Liver (tissue), 9 donors: ENCODE measurements around the gene NCK2. TPM values are rescaled to one million over a fixed set of nuclear protein-coding genes. Genes with fewer than 3 reads are reported as not detected.

Source experiments
- DNase-seq: peaks from one replicate; pipeline ENCODE4 v3.0.0-alpha.2; 2017; ENCODE audit warnings: low spot score
- H3K27ac ChIP-seq, 2 donors: one replicate each; pipeline ENCODE4 v1.7.0; 2013; ENCODE audit warnings: inconsistent platforms in 2 of 2, low read length in 2 of 2, control low read depth in 1 of 2, low read depth in 1 of 2, mild to moderate bottlenecking in 1 of 2
- H3K27me3 ChIP-seq, 4 donors: one replicate each; pipeline versions ENCODE4 v1.6.1 to v1.7.0; 2013; ENCODE audit warnings: low read length in 3 of 4, inconsistent platforms in 1 of 4, mild to moderate bottlenecking in 1 of 4, moderate library complexity in 1 of 4; ENCODE audit not compliant: control insufficient read depth in 4 of 4, insufficient read depth in 4 of 4
- H3K36me3 ChIP-seq, 4 donors: one replicate each; pipeline versions ENCODE4 v1.6.1 to v1.7.0; 2013; ENCODE audit warnings: low read length in 3 of 4, mild to moderate bottlenecking in 3 of 4, low read depth in 1 of 4, moderate library complexity in 1 of 4; ENCODE audit not compliant: control insufficient read depth in 4 of 4, insufficient read depth in 3 of 4
- H3K4me1 ChIP-seq, 4 donors: one replicate each; pipeline versions ENCODE4 v1.6.1 to v1.7.0; 2013; ENCODE audit warnings: low read length in 3 of 4, mild to moderate bottlenecking in 3 of 4, moderate library complexity in 1 of 4; ENCODE audit not compliant: control insufficient read depth in 4 of 4, insufficient read depth in 4 of 4
- H3K4me3 ChIP-seq, 3 donors: one replicate each; pipeline versions ENCODE4 v1.6.1 to v1.7.0; 2013; ENCODE audit warnings: low read length in 3 of 3, control low read depth in 1 of 3, low read depth in 1 of 3, mild to moderate bottlenecking in 1 of 3
- H3K9ac ChIP-seq, 2 donors: one replicate each; pipeline ENCODE4 v1.7.0; 2013; ENCODE audit warnings: low read length in 2 of 2, mild to moderate bottlenecking in 2 of 2, moderate library complexity in 2 of 2, control low read depth in 1 of 2, low read depth in 1 of 2
- H3K9me3 ChIP-seq, 4 donors: one replicate each; pipeline versions ENCODE4 v1.6.1 to v1.7.0; 2013; ENCODE audit warnings: low read length in 3 of 4; ENCODE audit not compliant: control insufficient read depth in 4 of 4
- CTCF ChIP-seq: fragments of 150-350 bp; IDR thresholded peaks from 2 replicates; pipeline ENCODE4 v1.5.1; 2017; ENCODE audit warnings: improper control_type of control experiment, low read depth, low read length; ENCODE audit not compliant: missing input control
- EGR1 ChIP-seq, 2 donors: IDR thresholded peaks; 2 replicates each; pipeline ENCODE4 v1.6.1; 2016 to 2018; ENCODE audit warnings: antibody characterized with exemption in 2 of 2, low read depth in 2 of 2
- GABPA ChIP-seq, 2 donors: IDR thresholded peaks in 1 of 2; conservative IDR thresholded peaks in 1 of 2; 2 replicates each; pipeline ENCODE4 v1.6.1; 2016; ENCODE audit warnings: antibody characterized with exemption in 2 of 2, mild to moderate bottlenecking in 1 of 2, moderate library complexity in 1 of 2
- HNF4A ChIP-seq, 2 donors: conservative IDR thresholded peaks; 2 replicates each; pipeline ENCODE4 v1.6.1; 2016; ENCODE audit warnings: antibody characterized with exemption in 2 of 2, mild to moderate bottlenecking in 2 of 2
- HNF4G ChIP-seq: IDR thresholded peaks from 2 replicates; pipeline ENCODE4 v1.6.1; 2016; ENCODE audit warnings: antibody characterized with exemption
- JUND ChIP-seq, 2 donors: IDR thresholded peaks; 2 replicates each; pipeline ENCODE4 v1.6.1; 2016; ENCODE audit warnings: antibody characterized with exemption in 2 of 2
- NR2F2 ChIP-seq: IDR thresholded peaks from 2 replicates; pipeline ENCODE4 v1.6.1; 2016; ENCODE audit warnings: antibody characterized with exemption
- RAD21 ChIP-seq, 2 donors: IDR thresholded peaks; 2 replicates each; pipeline ENCODE4 v1.6.1; 2016; ENCODE audit warnings: antibody characterized with exemption in 2 of 2, mild to moderate bottlenecking in 2 of 2
- SP1 ChIP-seq: IDR thresholded peaks from 2 replicates; pipeline ENCODE4 v1.6.1; 2018; ENCODE audit warnings: antibody characterized with exemption, mild to moderate bottlenecking
- YY1 ChIP-seq: IDR thresholded peaks from 2 replicates; pipeline ENCODE4 v1.6.1; 2016; ENCODE audit warnings: antibody characterized with exemption, mild to moderate bottlenecking
- WGBS: extraction: QIAGEN DNeasy Blood & Tissue Kit; methylation state at CpG from one replicate; pipeline ENCODE4 v1.1.7; 2013; 5-methylcytosine and 5-hydroxymethylcytosine counted together
- polyA plus RNA-seq, 2 donors: library from polyadenylated mRNA; stranded (reverse) in 1 of 2; unstranded in 1 of 2; fragments of 200-250 nt in 1 of 2; fragments of >200 nt in 1 of 2; fragmentation: Nextera tagmentation in 1 of 2; extraction: Ambion mirVana in 1 of 2; gene quantifications; one replicate each; pipeline versions ENCODE4 v1.2.1 to v1.2.3, GENCODE V29; 2013 to 2015
- total RNA-seq, 2 donors: library from RNA; depleted of rRNA; stranded (reverse); fragments of >200 nt; gene quantifications; one replicate each; pipeline ENCODE4 v1.2.3, GENCODE V29; 2014
- TF ChIP-seq, protein P1 (sequence below): IDR thresholded peaks from 2 replicates; pipeline ENCODE4 v1.6.1; 2016; ENCODE audit warnings: antibody characterized with exemption, mild to moderate bottlenecking
- donor health status: healthy.
- donor health status: healthy.
- donor health status: healthy.
- donor health status: healthy.
- donor health status: healthy.

Gene NCK2
- total and polyA plus RNA-seq, 4 donors: 3.4 to 15.0 (median 10.7) TPM

DNA sequence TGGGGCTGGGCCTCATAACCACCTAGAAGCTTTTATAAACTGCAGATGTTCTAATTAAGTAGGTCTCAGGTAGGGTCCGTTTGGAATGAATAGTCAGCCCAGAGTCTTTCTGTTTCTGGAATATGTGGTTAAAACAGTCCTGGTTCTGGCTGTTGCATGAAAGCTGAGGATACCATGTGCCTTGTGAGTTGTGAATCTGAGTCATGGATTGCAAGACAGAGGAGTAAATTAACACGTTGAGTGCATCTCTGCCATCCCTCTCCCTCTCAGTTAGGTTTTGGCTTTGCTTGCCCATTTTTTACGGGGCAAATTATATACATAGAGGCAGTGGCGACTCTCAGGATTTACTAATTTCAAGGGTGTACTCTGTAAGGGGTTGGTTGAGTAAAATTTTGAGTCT lies 59.1 kb downstream of the NCK2 start:
- no peak for DNase-seq
- H3K4me3 ChIP-seq: no peak overlapping the region
- WGBS: 80% methylated on average over 4 of the region's 4 CpGs
- peaks cover 0 to 2% (median 0%) of the 10 kb centered on the region in 4 donors for H3K36me3 ChIP-seq
- TF ChIP-seq HNF4G (no peak), EGR1 (IDR thresholded peaks at IDR 0.05; ENCODE audit: low read depth in 2 of 2) (no peak), HNF4A (conservative IDR thresholded peaks at IDR 0.05) (no peak), YY1 (no peak), CTCF (no peak), JUND (IDR thresholded peaks at IDR 0.05) (no peak)
- H3K4me1 ChIP-seq: peaks cover 0 to 15% (median 5%) of the 10 kb centered on the region in 4 donors
- H3K9me3 ChIP-seq: no peaks in the 10 kb centered on the region
- H3K9ac ChIP-seq: no peak overlapping the region
- H3K27ac ChIP-seq: no peak overlapping the region
- H3K27me3 ChIP-seq: no peaks in the 10 kb centered on the region

GRCh38 chr2:105804266-105804665 lies 59.6 kb downstream of the NCK2 start:
- H3K9ac ChIP-seq: no peak overlapping the region
- no peak overlapping the region for H3K27ac ChIP-seq
- WGBS: 80% methylated on average over 3 of the region's 3 CpGs
- H3K9me3 ChIP-seq: no peaks in the 10 kb centered on the region
- peaks cover 0 to 2% (median 0%) of the 10 kb centered on the region in 4 donors for H3K36me3 ChIP-seq
- DNase-seq: no peak
- H3K4me3 ChIP-seq: no peak overlapping the region
- TF ChIP-seq NR2F2 (no peak), SP1 (no peak), RAD21 (IDR thresholded peaks at IDR 0.05) (no peak), GABPA (IDR thresholded peaks at IDR 0.05 in 1 of 2, conservative IDR thresholded peaks at IDR 0.05 in 1 of 2) (no peak), YY1 (no peak), CTCF (no peak), HNF4A (conservative IDR thresholded peaks at IDR 0.05) (no peak)
- TF ChIP-seq, protein P1, sequence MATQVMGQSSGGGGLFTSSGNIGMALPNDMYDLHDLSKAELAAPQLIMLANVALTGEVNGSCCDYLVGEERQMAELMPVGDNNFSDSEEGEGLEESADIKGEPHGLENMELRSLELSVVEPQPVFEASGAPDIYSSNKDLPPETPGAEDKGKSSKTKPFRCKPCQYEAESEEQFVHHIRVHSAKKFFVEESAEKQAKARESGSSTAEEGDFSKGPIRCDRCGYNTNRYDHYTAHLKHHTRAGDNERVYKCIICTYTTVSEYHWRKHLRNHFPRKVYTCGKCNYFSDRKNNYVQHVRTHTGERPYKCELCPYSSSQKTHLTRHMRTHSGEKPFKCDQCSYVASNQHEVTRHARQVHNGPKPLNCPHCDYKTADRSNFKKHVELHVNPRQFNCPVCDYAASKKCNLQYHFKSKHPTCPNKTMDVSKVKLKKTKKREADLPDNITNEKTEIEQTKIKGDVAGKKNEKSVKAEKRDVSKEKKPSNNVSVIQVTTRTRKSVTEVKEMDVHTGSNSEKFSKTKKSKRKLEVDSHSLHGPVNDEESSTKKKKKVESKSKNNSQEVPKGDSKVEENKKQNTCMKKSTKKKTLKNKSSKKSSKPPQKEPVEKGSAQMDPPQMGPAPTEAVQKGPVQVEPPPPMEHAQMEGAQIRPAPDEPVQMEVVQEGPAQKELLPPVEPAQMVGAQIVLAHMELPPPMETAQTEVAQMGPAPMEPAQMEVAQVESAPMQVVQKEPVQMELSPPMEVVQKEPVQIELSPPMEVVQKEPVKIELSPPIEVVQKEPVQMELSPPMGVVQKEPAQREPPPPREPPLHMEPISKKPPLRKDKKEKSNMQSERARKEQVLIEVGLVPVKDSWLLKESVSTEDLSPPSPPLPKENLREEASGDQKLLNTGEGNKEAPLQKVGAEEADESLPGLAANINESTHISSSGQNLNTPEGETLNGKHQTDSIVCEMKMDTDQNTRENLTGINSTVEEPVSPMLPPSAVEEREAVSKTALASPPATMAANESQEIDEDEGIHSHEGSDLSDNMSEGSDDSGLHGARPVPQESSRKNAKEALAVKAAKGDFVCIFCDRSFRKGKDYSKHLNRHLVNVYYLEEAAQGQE: no peak
- H3K27me3 ChIP-seq: no peaks in the 10 kb centered on the region
- H3K4me1 ChIP-seq: peaks cover 0 to 15% (median 5%) of the 10 kb centered on the region in 4 donors
